H1 (cell line): Measurements from ENCODE around the gene TBX4. TPM values are rescaled to one million over a fixed set of nuclear protein-coding genes. Genes with fewer than 3 reads are reported as not detected.

Source experiments
- CTCF ChIA-PET: fragments of 300-600 bp; sonication (Branson Sonifier 250); formaldehyde crosslinking; loops from one replicate; lab custom pipeline; 2021; ENCODE audit not compliant: partially characterized antibody; lab: Charles Lee
- POLR2A ChIA-PET: fragments of 300-600 bp; sonication (Branson Sonifier 250); formaldehyde crosslinking; loops from one replicate; lab custom pipeline; 2021; ENCODE audit warnings: inconsistent platforms; ENCODE audit not compliant: partially characterized antibody; lab: Charles Lee
- DNase-seq, 2 experiments: peaks; one replicate each; pipeline versions ENCODE4 v3.0.0 to v3.0.0-alpha.2; 2010 to 2022; ENCODE audit warnings: low spot score in 2 of 2, low read depth in 1 of 2, mixed read lengths in 1 of 2
- FAIRE-seq: peaks from 2 replicates; lab custom pipeline; 2011; peaks lifted over from hg19 to GRCh38; lab: Jason Lieb, UNC
- H2AFZ ChIP-seq: 2 replicates; pipeline ENCODE4 v1.8.1; 2012; ENCODE audit warnings: low read length, inconsistent platforms
- H2AK5ac ChIP-seq: 2 replicates; pipeline ENCODE4 v1.6.1; 2013; ENCODE audit warnings: low read depth, low read length
- H2BK120ac ChIP-seq: replicated peaks from 2 replicates; pipeline ENCODE3; 2013; ENCODE audit warnings: low read depth, low read length, inconsistent platforms
- H2BK12ac ChIP-seq: 2 replicates; pipeline ENCODE4 v1.6.1; 2013; ENCODE audit warnings: low read depth, low read length
- H2BK15ac ChIP-seq: 2 replicates; pipeline ENCODE4 v1.6.1; 2013; ENCODE audit warnings: low read length
- H2BK20ac ChIP-seq: 2 replicates; pipeline ENCODE4 v1.6.1; 2013; ENCODE audit warnings: low read length
- H2BK5ac ChIP-seq: 2 replicates; pipeline ENCODE4 v1.6.1; 2013; ENCODE audit warnings: low read depth, low read length
- H3K14ac ChIP-seq: 2 replicates; pipeline ENCODE4 v1.6.1; 2013; ENCODE audit warnings: inconsistent platforms; ENCODE audit not compliant: insufficient read length
- H3K18ac ChIP-seq: 2 replicates; pipeline ENCODE4 v1.6.1; 2013; ENCODE audit warnings: low read length; ENCODE audit errors: extremely low read depth
- H3K23ac ChIP-seq: 2 replicates; pipeline ENCODE4 v1.6.1; 2013; ENCODE audit warnings: inconsistent platforms; ENCODE audit not compliant: insufficient read length
- H3K23me2 ChIP-seq: 2 replicates; pipeline ENCODE4 v1.6.1; 2013; ENCODE audit warnings: low read depth, low read length
- H3K27ac ChIP-seq: 2 replicates; pipeline ENCODE4 v1.6.1; 2011; ENCODE audit warnings: low read depth, low read length, inconsistent platforms
- H3K27me3 ChIP-seq, 4 experiments: replicated peaks in 1 of 4; 1 replicate in 1 of 4; 2 replicates in 3 of 4; pipeline versions ENCODE4 v1.6.1 to v1.8.1; 2011 to 2013; ENCODE audit warnings: low read length in 3 of 4, mild to moderate bottlenecking in 3 of 4, inconsistent platforms in 2 of 4, mixed read lengths in 2 of 4, moderate library complexity in 1 of 4; ENCODE audit not compliant: control insufficient read depth in 3 of 4, insufficient read depth in 3 of 4; ENCODE audit errors: extremely low read depth in 1 of 4
- H3K36me3 ChIP-seq, 4 experiments: 2 replicates each; pipeline versions ENCODE4 v1.6.1 to v1.8.1; 2011 to 2013; ENCODE audit warnings: mild to moderate bottlenecking in 4 of 4, low read length in 3 of 4, moderate library complexity in 2 of 4, control low read depth in 1 of 4, inconsistent platforms in 1 of 4; ENCODE audit not compliant: insufficient read depth in 4 of 4, control insufficient read depth in 2 of 4
- H3K4ac ChIP-seq: replicated peaks from 2 replicates; pipeline ENCODE3; 2013; ENCODE audit warnings: low read length, low read depth, mixed read lengths, inconsistent platforms; ENCODE audit not compliant: insufficient read length
- H3K4me1 ChIP-seq, 4 experiments: replicated peaks in 1 of 4; 1 replicate in 1 of 4; 2 replicates in 3 of 4; pipeline versions ENCODE4 v1.6.1 to v1.8.1; 2011 to 2013; ENCODE audit warnings: low read length in 3 of 4, inconsistent platforms in 2 of 4, mixed read lengths in 1 of 4; ENCODE audit not compliant: insufficient read depth in 4 of 4, control insufficient read depth in 3 of 4
- H3K4me2 ChIP-seq, 2 experiments: 2 replicates each; pipeline versions ENCODE4 v1.6.1 to v1.8.1; 2011 to 2013; ENCODE audit warnings: low read depth in 2 of 2, low read length in 2 of 2, control low read depth in 1 of 2, inconsistent platforms in 1 of 2, mild to moderate bottlenecking in 1 of 2; ENCODE audit not compliant: insufficient read depth in 1 of 2
- H3K4me3 ChIP-seq, 4 experiments: fragments of 200-600, 300-600 bp in 1 of 4; sonication (generic), shearing (Covaris generic), sonication (Bioruptor Twin) in 1 of 4; 2 replicates each; pipeline versions ENCODE4 v1.5.1 to v1.8.1; 2011 to 2016; ENCODE audit warnings: low read length in 4 of 4, low read depth in 3 of 4, control low read depth in 2 of 4, inconsistent platforms in 2 of 4, mild to moderate bottlenecking in 2 of 4, mixed read lengths in 1 of 4, moderate library complexity in 1 of 4; ENCODE audit not compliant: insufficient read depth in 2 of 4; ENCODE audit errors: extremely low read depth in 1 of 4
- H3K56ac ChIP-seq: replicated peaks from 2 replicates; pipeline ENCODE3; 2013; ENCODE audit warnings: low read depth, mild to moderate bottlenecking, mixed read lengths, low read length, inconsistent platforms; ENCODE audit not compliant: insufficient read length
- H3K79me1 ChIP-seq: 2 replicates; pipeline ENCODE4 v1.6.1; 2013; ENCODE audit warnings: low read depth, low read length, control low read depth
- H3K79me2 ChIP-seq, 2 experiments: 2 replicates each; pipeline versions ENCODE4 v1.6.1 to v1.8.1; 2012 to 2013; ENCODE audit warnings: low read length in 2 of 2, mild to moderate bottlenecking in 2 of 2, inconsistent platforms in 1 of 2; ENCODE audit not compliant: insufficient read depth in 2 of 2, control insufficient read depth in 1 of 2
- H3K9ac ChIP-seq, 4 experiments: replicated peaks in 1 of 4; 1 replicate in 1 of 4; 2 replicates in 3 of 4; pipeline versions ENCODE4 v1.6.1 to v1.8.1; 2011 to 2013; ENCODE audit warnings: low read depth in 3 of 4, low read length in 3 of 4, control low read depth in 2 of 4, mild to moderate bottlenecking in 2 of 4, moderate library complexity in 2 of 4, inconsistent platforms in 1 of 4; ENCODE audit errors: extremely low read depth in 1 of 4
- H3K9me3 ChIP-seq, 2 experiments: 2 replicates each; pipeline versions ENCODE4 v1.6.1 to v1.8.1; 2012 to 2013; ENCODE audit warnings: mild to moderate bottlenecking in 2 of 2, moderate library complexity in 2 of 2, control low read depth in 1 of 2, inconsistent platforms in 1 of 2, low read depth in 1 of 2, low read length in 1 of 2, mixed read lengths in 1 of 2; ENCODE audit not compliant: insufficient read depth in 2 of 2
- H4K20me1 ChIP-seq, 2 experiments: replicated peaks in 1 of 2; 2 replicates each; pipeline versions ENCODE3 to v1.8.1; 2011 to 2013; ENCODE audit warnings: inconsistent platforms in 2 of 2, low read length in 2 of 2, mild to moderate bottlenecking in 1 of 2; ENCODE audit not compliant: insufficient read depth in 2 of 2, control insufficient read depth in 1 of 2
- H4K5ac ChIP-seq: 2 replicates; pipeline ENCODE4 v1.6.1; 2013; ENCODE audit warnings: low read length, low read depth, mixed read lengths, inconsistent platforms; ENCODE audit not compliant: insufficient read length
- H4K8ac ChIP-seq: 2 replicates; pipeline ENCODE4 v1.8.0; 2013; ENCODE audit warnings: mild to moderate bottlenecking, moderate library complexity, low read length, inconsistent platforms; ENCODE audit not compliant: insufficient read depth; ENCODE audit errors: extremely low read depth
- H4K91ac ChIP-seq: replicated peaks from 2 replicates; pipeline ENCODE3; 2013; ENCODE audit warnings: low read length, mixed read lengths, inconsistent platforms; ENCODE audit not compliant: insufficient read length
- BACH1 ChIP-seq: IDR thresholded peaks from 2 replicates; pipeline ENCODE4 v1.6.1; 2012; ENCODE audit warnings: low read length, improper control_type of control experiment
- BCL11A ChIP-seq, 2 experiments: IDR thresholded peaks; one replicate each; pipeline ENCODE4 v1.6.1; 2011; ENCODE audit warnings: low read depth in 2 of 2, low read length in 2 of 2, mild to moderate bottlenecking in 2 of 2
- CBX8 ChIP-seq: fragments of 300-800, 300-1000 bp; sonication (generic); IDR thresholded peaks from 2 replicates; pipeline ENCODE4 v1.7.1; 2016; ENCODE audit warnings: low read depth, low read length, borderline replicate concordance
- CEBPB ChIP-seq: IDR thresholded peaks from 2 replicates; pipeline ENCODE4 v1.6.1; 2012; ENCODE audit warnings: low read depth, low read length
- CTBP2 ChIP-seq: IDR thresholded peaks from 2 replicates; pipeline ENCODE4 v1.7.0; 2011; ENCODE audit warnings: borderline replicate concordance, mild to moderate bottlenecking, moderate library complexity, mixed read lengths, low read length; ENCODE audit not compliant: insufficient read depth, insufficient read length
- EGR1 ChIP-seq: IDR thresholded peaks from 2 replicates; pipeline ENCODE4 v1.6.1; 2011; ENCODE audit warnings: low read depth, low read length, borderline replicate concordance
- KDM1A ChIP-seq: fragments of 200-600, 300-600 bp; sonication (generic); IDR thresholded peaks from 2 replicates; pipeline ENCODE4 v1.7.1; 2016; ENCODE audit warnings: mild to moderate bottlenecking, low read length, borderline replicate concordance
- NANOG ChIP-seq: IDR thresholded peaks from 2 replicates; pipeline ENCODE4 v1.6.1; 2011; ENCODE audit warnings: low read length, low read depth, mild to moderate bottlenecking, inconsistent platforms; ENCODE audit not compliant: insufficient read depth, poor library complexity, severe bottlenecking
- POLR2AphosphoS5 ChIP-seq: IDR thresholded peaks from 2 replicates; pipeline ENCODE4 v1.6.1; 2011; ENCODE audit warnings: low read depth, low read length
- RBBP5 ChIP-seq: IDR thresholded peaks from 2 replicates; pipeline ENCODE4 v1.7.1; 2012; ENCODE audit warnings: low read depth, mild to moderate bottlenecking, inconsistent platforms, low read length, moderate library complexity, borderline replicate concordance
- RXRA ChIP-seq: IDR thresholded peaks from 2 replicates; pipeline ENCODE4 v1.6.1; 2011; ENCODE audit warnings: low read depth, mild to moderate bottlenecking, low read length, moderate library complexity; ENCODE audit not compliant: insufficient read depth
- TEAD4 ChIP-seq: IDR thresholded peaks from 2 replicates; pipeline ENCODE4 v1.6.1; 2012; ENCODE audit warnings: low read depth, low read length, inconsistent platforms, mixed read lengths
- WGBS, 2 experiments: shearing (Covaris generic) in 1 of 2; methylation state at CpG; one replicate each; pipeline versions ENCODE4 v1.1.6 to v1.1.7; 2013 to 2015; ENCODE audit warnings: low lambda C conversion rate in 2 of 2, mixed read lengths in 2 of 2, inconsistent platforms in 1 of 2, low coverage in 1 of 2, missing lambda C conversion rate in 1 of 2; ENCODE audit not compliant: insufficient replicate concordance in 2 of 2, insufficient coverage in 1 of 2, insufficient read length in 1 of 2; ENCODE audit errors: extremely low coverage in 1 of 2, missing lambda C conversion rate in 1 of 2; 5-methylcytosine and 5-hydroxymethylcytosine counted together
- polyA plus RNA-seq, 7 experiments: library from polyadenylated mRNA; depleted of rRNA in 3 of 7; stranded (reverse) in 5 of 7; unstranded in 2 of 7; fragments of >200 nt in 5 of 7; fragments of 200-250 nt in 2 of 7; gene quantifications; 1 replicate in 5 of 7; 2 replicates in 1 of 7; 4 replicates in 1 of 7; pipeline versions ENCODE4 v1.2.1 to v1.2.3, GENCODE V29; 2011 to 2013; ENCODE audit warnings: missing spikeins in 2 of 7, mixed read lengths in 2 of 7
- total RNA-seq: library from RNA; stranded (reverse); fragmentation: NEBNext Ultra II Directional; extraction: Animal tissue kit (Norgen Biotek cat#: 25700); gene quantifications from 2 replicates; pipeline ENCODE4 v1.2.1, GENCODE V29; 2021
- TF ChIP-seq, protein P1 (sequence below): IDR thresholded peaks from 2 replicates; pipeline ENCODE4 v1.6.1; 2011; ENCODE audit warnings: low read depth, mild to moderate bottlenecking, low read length; ENCODE audit not compliant: insufficient read depth
- TF ChIP-seq, protein P2 (sequence below): IDR thresholded peaks from 2 replicates; pipeline ENCODE4 v1.6.1; 2012; ENCODE audit warnings: inconsistent platforms

TBX4 gene
- total and polyA plus RNA-seq, 2 of the 8 experiments (the other 6 are each of a cell fraction or from before 2014, with no cell fraction given), result 0.02 TPM; not detected in 1

DNA sequence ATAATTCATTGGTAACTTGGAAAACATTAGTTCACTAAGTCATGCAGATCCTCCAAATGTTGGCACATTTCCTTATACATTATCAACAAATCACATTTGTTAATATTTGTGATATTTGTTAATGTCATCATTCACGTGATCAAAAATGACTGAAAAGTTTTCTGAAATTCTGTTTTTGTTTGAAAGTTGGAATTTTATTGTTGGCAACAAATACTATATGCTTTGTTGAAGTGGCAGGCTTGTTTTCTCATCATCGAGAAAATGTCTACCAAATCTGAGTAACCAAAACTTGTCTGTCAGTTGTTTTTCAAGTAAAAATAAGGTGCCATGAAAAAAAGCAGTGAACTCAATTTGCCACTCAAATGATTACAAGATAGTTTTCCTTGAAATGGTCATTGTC lies 75.9 kb downstream of the TBX4 start:
- Histone ChIP-seq H3K4me2 (no peak overlapping the region), H3K23me2 (no peaks in the 10 kb centered on the region), H3K4me1 (no peaks in the 10 kb centered on the region), H2AK5ac (no peak overlapping the region), H3K9me3 (no peaks in the 10 kb centered on the region), H3K27ac (no peak overlapping the region), H3K9ac (no peak overlapping the region), H4K8ac (no peak overlapping the region), H2BK12ac (no peak overlapping the region), H3K56ac (no peak overlapping the region), H3K4ac (no peak overlapping the region), H3K14ac (no peak overlapping the region), H3K4me3 (no peak overlapping the region), H3K79me2 (no peaks in the 10 kb centered on the region), H3K79me1 (no peaks in the 10 kb centered on the region), H2BK5ac (no peak overlapping the region), H3K36me3 (no peaks in the 10 kb centered on the region), H4K91ac (no peak overlapping the region), H4K5ac (no peak overlapping the region), H4K20me1 (no peaks in the 10 kb centered on the region), H3K18ac (no peak overlapping the region), H2AFZ (no peak overlapping the region), H2BK120ac (no peak overlapping the region), H2BK15ac (no peak overlapping the region), H3K23ac (no peak overlapping the region), H3K27me3 (no peaks in the 10 kb centered on the region), H2BK20ac (no peak overlapping the region)
- CTCF ChIA-PET, result no interaction called here
- POLR2A ChIA-PET, result no interaction called here
- FAIRE-seq, result no peak
- no peak for DNase-seq
- WGBS, 2 experiments, result 96% methylated on average over 2 of the region's 2 CpGs; no CpG with 5 or more reads in 1 of the 2 experiments
- TF ChIP-seq RBBP5 (no peak), BCL11A (IDR thresholded peaks at IDR 0.05; ENCODE audit: low read depth in 2 of 2, low read length in 2 of 2) (no peak), BACH1 (no peak), EGR1 (no peak), CTBP2 (no peak), NANOG (no peak), RXRA (no peak), KDM1A (no peak), TEAD4 (no peak), POLR2AphosphoS5 (no peak), CBX8 (no peak), CEBPB (no peak)
- TF ChIP-seq, protein P1, sequence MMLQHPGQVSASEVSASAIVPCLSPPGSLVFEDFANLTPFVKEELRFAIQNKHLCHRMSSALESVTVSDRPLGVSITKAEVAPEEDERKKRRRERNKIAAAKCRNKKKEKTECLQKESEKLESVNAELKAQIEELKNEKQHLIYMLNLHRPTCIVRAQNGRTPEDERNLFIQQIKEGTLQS, result no peak
- TF ChIP-seq, protein P2, sequence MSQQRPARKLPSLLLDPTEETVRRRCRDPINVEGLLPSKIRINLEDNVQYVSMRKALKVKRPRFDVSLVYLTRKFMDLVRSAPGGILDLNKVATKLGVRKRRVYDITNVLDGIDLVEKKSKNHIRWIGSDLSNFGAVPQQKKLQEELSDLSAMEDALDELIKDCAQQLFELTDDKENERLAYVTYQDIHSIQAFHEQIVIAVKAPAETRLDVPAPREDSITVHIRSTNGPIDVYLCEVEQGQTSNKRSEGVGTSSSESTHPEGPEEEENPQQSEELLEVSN, result no peak
